WERI-Rb-1 (cell line): ENCODE data around the gene INTS13.

Source experiments
- DNase-seq: peaks from one replicate; pipeline ENCODE4 v3.0.0-alpha.2; 2020
- H3K27ac ChIP-seq: fragments of 250-450 bp; sonication (Bioruptor Pico); 2 replicates; pipeline ENCODE4 v1.5.1; 2020; ENCODE audit warnings: mild to moderate bottlenecking, moderate library complexity
- H3K27me3 ChIP-seq: fragments of 250-450 bp; sonication (Bioruptor Pico); 2 replicates; pipeline ENCODE4 v1.5.1; 2021; ENCODE audit warnings: mild to moderate bottlenecking, low read depth, moderate library complexity; ENCODE audit not compliant: insufficient read depth, severe bottlenecking
- H3K36me3 ChIP-seq: fragments of 250-450 bp; sonication (Bioruptor Pico); 2 replicates; pipeline ENCODE4 v1.5.1; 2020; ENCODE audit warnings: mild to moderate bottlenecking, moderate library complexity
- H3K4me3 ChIP-seq: 2 replicates; pipeline ENCODE4 v1.5.1; 2011; ENCODE audit warnings: low read depth, mild to moderate bottlenecking, control low read depth, low read length
- H3K9me3 ChIP-seq: fragments of 250-450 bp; sonication (Bioruptor Pico); 2 replicates; pipeline ENCODE4 v1.5.1; 2021; ENCODE audit warnings: mild to moderate bottlenecking, moderate library complexity; ENCODE audit not compliant: severe bottlenecking
- TF ChIP-seq, protein P1 (sequence below): IDR thresholded peaks from 2 replicates; pipeline ENCODE4 v1.5.1; 2011; ENCODE audit warnings: low read depth, mild to moderate bottlenecking, control low read depth, inconsistent platforms, low read length

The INTS13 gene, protein sequence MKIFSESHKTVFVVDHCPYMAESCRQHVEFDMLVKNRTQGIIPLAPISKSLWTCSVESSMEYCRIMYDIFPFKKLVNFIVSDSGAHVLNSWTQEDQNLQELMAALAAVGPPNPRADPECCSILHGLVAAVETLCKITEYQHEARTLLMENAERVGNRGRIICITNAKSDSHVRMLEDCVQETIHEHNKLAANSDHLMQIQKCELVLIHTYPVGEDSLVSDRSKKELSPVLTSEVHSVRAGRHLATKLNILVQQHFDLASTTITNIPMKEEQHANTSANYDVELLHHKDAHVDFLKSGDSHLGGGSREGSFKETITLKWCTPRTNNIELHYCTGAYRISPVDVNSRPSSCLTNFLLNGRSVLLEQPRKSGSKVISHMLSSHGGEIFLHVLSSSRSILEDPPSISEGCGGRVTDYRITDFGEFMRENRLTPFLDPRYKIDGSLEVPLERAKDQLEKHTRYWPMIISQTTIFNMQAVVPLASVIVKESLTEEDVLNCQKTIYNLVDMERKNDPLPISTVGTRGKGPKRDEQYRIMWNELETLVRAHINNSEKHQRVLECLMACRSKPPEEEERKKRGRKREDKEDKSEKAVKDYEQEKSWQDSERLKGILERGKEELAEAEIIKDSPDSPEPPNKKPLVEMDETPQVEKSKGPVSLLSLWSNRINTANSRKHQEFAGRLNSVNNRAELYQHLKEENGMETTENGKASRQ

DNA sequence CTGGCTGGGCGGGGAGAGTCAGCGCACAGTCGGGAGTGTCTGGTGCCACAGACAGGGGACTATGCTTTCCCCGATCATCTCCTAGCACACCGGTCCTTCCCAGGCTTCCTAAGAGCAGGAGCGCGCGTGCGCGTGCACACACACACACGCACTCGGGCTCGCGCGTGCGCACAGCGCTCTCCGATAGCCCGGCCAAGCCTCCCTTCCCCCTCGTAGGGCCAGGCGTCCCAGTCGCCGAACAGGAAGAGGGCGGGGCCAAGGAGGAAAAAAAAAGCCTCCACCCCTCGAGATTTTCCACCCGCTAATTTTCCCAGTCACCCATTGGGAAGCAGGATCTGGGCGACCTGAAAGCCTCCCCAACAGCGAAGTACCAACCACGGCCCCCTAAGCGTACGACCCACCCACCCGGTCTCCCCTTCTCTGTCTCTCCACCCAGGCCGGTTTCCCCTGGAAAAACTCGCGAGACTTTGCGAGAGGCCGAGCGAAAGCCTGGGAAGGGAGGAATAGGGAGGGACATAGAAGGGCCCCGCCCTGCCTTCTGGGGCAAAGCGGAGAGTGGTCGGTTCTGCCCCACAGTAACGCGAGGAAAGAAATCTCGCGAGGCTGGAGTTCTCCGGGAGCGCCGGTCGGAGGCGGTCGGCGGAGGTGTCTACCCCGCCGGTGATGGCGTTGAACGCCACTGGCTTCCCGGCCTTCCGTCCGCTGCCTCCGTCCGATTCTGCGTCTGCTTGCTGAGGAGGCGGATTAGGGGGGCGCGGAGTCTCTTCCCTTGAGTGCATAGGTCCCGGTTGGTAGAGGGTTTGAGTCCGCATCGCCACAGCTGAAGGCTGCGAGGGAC lies at the start of gene INTS13, which contains the start of gene FGFR1OP2:
Gene INTS13, minus strand, starts transcription at position 119 of the 838 bp plus-strand sequence. CDS start 1,178 bp downstream, outside the sequence.
Gene FGFR1OP2, plus strand, starts transcription at position 608 of the 838 bp plus-strand sequence. CDS start 15,689 bp downstream, outside the sequence.
- peak within 1 kb of the TSS; percentile 97 for H3K27ac ChIP-seq
- TF ChIP-seq, protein P1, sequence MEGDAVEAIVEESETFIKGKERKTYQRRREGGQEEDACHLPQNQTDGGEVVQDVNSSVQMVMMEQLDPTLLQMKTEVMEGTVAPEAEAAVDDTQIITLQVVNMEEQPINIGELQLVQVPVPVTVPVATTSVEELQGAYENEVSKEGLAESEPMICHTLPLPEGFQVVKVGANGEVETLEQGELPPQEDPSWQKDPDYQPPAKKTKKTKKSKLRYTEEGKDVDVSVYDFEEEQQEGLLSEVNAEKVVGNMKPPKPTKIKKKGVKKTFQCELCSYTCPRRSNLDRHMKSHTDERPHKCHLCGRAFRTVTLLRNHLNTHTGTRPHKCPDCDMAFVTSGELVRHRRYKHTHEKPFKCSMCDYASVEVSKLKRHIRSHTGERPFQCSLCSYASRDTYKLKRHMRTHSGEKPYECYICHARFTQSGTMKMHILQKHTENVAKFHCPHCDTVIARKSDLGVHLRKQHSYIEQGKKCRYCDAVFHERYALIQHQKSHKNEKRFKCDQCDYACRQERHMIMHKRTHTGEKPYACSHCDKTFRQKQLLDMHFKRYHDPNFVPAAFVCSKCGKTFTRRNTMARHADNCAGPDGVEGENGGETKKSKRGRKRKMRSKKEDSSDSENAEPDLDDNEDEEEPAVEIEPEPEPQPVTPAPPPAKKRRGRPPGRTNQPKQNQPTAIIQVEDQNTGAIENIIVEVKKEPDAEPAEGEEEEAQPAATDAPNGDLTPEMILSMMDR: no peak
- peak; percentile 98 for DNase-seq
- H3K4me3 ChIP-seq: peak within 1 kb of the TSS; percentile 78
- H3K27me3 ChIP-seq: no peaks in the 10 kb centered on the region
- no peaks in the 10 kb centered on the region for H3K9me3 ChIP-seq
- H3K36me3 ChIP-seq: peaks cover 4% of the 10 kb centered on the region; the same call in 1 of the 2 replicates

DNA sequence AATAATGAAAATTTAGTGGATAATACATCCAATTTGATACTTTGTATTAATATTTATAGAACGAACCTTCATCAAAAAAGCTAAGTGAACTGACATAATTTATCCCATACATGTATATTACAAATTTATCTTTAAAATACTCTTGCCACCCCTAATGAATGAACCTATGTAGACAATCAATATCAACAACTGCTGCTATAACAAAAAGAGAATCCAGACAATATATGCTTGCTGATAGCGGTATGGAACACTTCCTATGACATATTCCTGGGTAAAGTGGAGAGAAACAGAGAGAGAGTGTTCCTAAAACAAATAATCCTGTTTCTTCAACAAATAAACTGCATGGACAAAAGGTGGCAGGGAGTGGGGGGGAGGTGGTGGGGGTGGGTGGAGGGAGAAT lies 45.1 kb upstream of the INTS13 start:
- H3K36me3 ChIP-seq: peaks cover 16% of the 10 kb centered on the region
- no peaks in the 10 kb centered on the region for H3K27me3 ChIP-seq
- TF ChIP-seq, protein P1: no peak
- DNase-seq: no peak
- H3K9me3 ChIP-seq: no peaks in the 10 kb centered on the region
- H3K4me3 ChIP-seq: no peak overlapping the region
- H3K27ac ChIP-seq: no peak overlapping the region

DNA sequence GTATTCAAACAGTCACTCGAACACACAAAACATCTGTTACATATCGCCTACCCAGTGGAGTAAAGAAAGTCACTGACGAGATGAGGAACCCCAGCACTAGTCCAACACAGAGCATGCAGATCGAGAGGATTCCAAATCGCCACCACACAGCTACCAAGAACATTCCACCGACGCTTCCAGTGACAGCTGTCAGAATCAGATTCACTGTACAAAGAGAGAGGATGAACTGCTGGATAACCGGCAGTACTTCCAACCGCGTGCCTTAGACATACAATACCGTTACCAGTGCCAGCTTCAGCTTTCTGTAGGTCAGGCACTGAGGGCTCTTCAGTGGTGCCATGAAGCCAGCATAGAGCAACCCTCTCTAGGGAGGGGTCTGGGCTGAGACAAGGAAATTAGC lies 42.0 kb upstream of the INTS13 start:
- H3K27me3 ChIP-seq: no peaks in the 10 kb centered on the region
- peaks cover 29% of the 10 kb centered on the region for H3K36me3 ChIP-seq
- DNase-seq: no peak
- no peaks in the 10 kb centered on the region for H3K9me3 ChIP-seq
- TF ChIP-seq, protein P1: no peak
- H3K27ac ChIP-seq: no peak overlapping the region; the same call in 1 of the 2 replicates
- no peak overlapping the region for H3K4me3 ChIP-seq

DNA sequence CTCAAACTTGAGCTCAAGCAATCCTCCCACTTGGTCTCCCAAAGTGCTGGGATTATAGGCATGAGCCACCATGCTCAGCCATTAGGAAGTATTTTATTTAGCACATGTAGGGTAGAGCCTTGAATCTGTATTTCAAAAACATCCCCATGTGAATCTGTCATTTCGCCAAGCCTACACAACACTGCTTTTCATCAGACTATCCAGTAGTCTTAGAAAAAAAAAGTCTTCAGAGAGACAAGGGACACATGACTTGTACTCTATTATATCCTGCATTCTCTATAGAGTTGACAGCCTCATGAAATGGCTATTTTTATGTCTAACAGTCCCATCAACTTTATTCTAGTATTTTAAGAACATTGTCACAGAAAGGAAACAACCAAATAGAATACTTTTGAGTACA lies 41.0 kb upstream of the INTS13 start:
- Histone ChIP-seq H3K9me3 (no peaks in the 10 kb centered on the region), H3K36me3 (peaks cover 29% of the 10 kb centered on the region), H3K4me3 (no peak overlapping the region), H3K27me3 (no peaks in the 10 kb centered on the region), H3K27ac (no peak overlapping the region)
- DNase-seq: no peak
- TF ChIP-seq, protein P1: no peak

DNA sequence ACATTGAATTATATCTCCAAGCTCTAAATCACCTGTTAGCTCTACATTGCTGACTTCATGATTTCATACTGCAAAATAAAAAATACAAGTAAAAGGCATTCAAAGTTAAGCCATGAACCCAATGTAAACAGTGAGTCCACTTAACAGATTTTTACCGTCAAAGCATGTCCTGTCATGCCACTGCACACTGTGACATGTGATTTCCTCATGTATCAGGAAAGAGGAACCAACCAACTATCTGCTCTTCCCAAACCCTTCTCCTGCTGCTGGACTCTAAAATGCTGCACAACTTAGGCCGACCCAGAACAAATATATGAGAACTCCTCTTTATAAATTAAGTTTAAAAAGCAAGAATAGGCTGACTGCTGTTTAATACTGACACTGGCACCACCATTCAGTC lies 38.9 kb upstream of the INTS13 start:
- Histone ChIP-seq H3K4me3 (no peak overlapping the region), H3K9me3 (no peaks in the 10 kb centered on the region), H3K27me3 (no peaks in the 10 kb centered on the region), H3K27ac (no peak overlapping the region), H3K36me3 (peaks cover 22% of the 10 kb centered on the region)
- TF ChIP-seq, protein P1: no peak
- no peak for DNase-seq
